Mucosa of stomach (tissue), 1 donor: ENCODE data around the gene MEGF8.

Experiments
- H3K27me3 ChIP-seq: one replicate; pipeline ENCODE4 v1.7.0; 2013; ENCODE audit warnings: mild to moderate bottlenecking, low read length; ENCODE audit not compliant: control insufficient read depth, insufficient read depth
- H3K36me3 ChIP-seq: one replicate; pipeline ENCODE4 v1.7.0; 2013; ENCODE audit warnings: low read length; ENCODE audit not compliant: control insufficient read depth, insufficient read depth
- H3K4me1 ChIP-seq: one replicate; pipeline ENCODE4 v1.7.0; 2013; ENCODE audit warnings: mild to moderate bottlenecking, low read length; ENCODE audit not compliant: control insufficient read depth, insufficient read depth
- H3K4me3 ChIP-seq: one replicate; pipeline ENCODE4 v1.7.0; 2013; ENCODE audit warnings: low read length
- H3K9ac ChIP-seq: one replicate; pipeline ENCODE4 v1.7.0; 2013; ENCODE audit warnings: mild to moderate bottlenecking, low read length, moderate library complexity
- H3K9me3 ChIP-seq: one replicate; pipeline ENCODE4 v1.7.0; 2013; ENCODE audit warnings: mild to moderate bottlenecking, low read length, moderate library complexity; ENCODE audit not compliant: control insufficient read depth
- donor health status: Pancreatic carcinoma.

The MEGF8 gene

GRCh38 chr19:42288881-42289555 lies 36.4 kb upstream of the MEGF8 start:
- H3K9me3 ChIP-seq = no peaks in the 10 kb centered on the region
- H3K36me3 ChIP-seq = peaks cover 11% of the 10 kb centered on the region
- H3K9ac ChIP-seq = no peak overlapping the region
- no peak overlapping the region for H3K4me3 ChIP-seq
- peaks cover 19% of the 10 kb centered on the region for H3K4me1 ChIP-seq
- H3K27me3 ChIP-seq = no peaks in the 10 kb centered on the region

GRCh38 chr19:42289556-42290041 lies 35.8 kb upstream of the MEGF8 start:
- Histone ChIP-seq H3K9ac (no peak overlapping the region), H3K27me3 (no peaks in the 10 kb centered on the region), H3K4me1 (peaks cover 17% of the 10 kb centered on the region), H3K4me3 (no peak overlapping the region), H3K9me3 (no peaks in the 10 kb centered on the region), H3K36me3 (peaks cover 11% of the 10 kb centered on the region)

- Histone ChIP-seq H3K9me3 (no peaks in the 10 kb centered on the region), H3K9ac (no peak overlapping the region), H3K4me3 (no peak overlapping the region), H3K27me3 (no peaks in the 10 kb centered on the region), H3K36me3 (peaks cover 11% of the 10 kb centered on the region), H3K4me1 (peaks cover 12% of the 10 kb centered on the region)
Measured at GRCh38 chr19:42290136-42290522, 35.3 kb upstream of the MEGF8 start.

- no peak overlapping the region for H3K9ac ChIP-seq
- H3K27me3 ChIP-seq = no peaks in the 10 kb centered on the region
- no peak overlapping the region for H3K4me3 ChIP-seq
- peaks cover 6% of the 10 kb centered on the region for H3K4me1 ChIP-seq
- peaks cover 11% of the 10 kb centered on the region for H3K36me3 ChIP-seq
- H3K9me3 ChIP-seq = no peaks in the 10 kb centered on the region
Measured at GRCh38 chr19:42290523-42291434, 34.7 kb upstream of the MEGF8 start.

GRCh38 chr19:42291435-42291810 lies 34.0 kb upstream of the MEGF8 start:
- Histone ChIP-seq H3K4me3 (no peak overlapping the region), H3K36me3 (peaks cover 11% of the 10 kb centered on the region), H3K27me3 (no peaks in the 10 kb centered on the region), H3K4me1 (no peaks in the 10 kb centered on the region), H3K9me3 (no peaks in the 10 kb centered on the region), H3K9ac (no peak overlapping the region)

- H3K4me3 ChIP-seq = no peak overlapping the region
- H3K36me3 ChIP-seq = peaks cover 10% of the 10 kb centered on the region
- no peaks in the 10 kb centered on the region for H3K4me1 ChIP-seq
- no peaks in the 10 kb centered on the region for H3K27me3 ChIP-seq
- no peaks in the 10 kb centered on the region for H3K9me3 ChIP-seq
- no peak overlapping the region for H3K9ac ChIP-seq
Measured at GRCh38 chr19:42292042-42292960, 33.1 kb upstream of the MEGF8 start.

GRCh38 chr19:42292963-42293362 lies 32.5 kb upstream of the MEGF8 start:
- H3K36me3 ChIP-seq = peaks cover 8% of the 10 kb centered on the region
- no peaks in the 10 kb centered on the region for H3K4me1 ChIP-seq
- no peak overlapping the region for H3K4me3 ChIP-seq
- H3K9ac ChIP-seq = no peak overlapping the region
- H3K9me3 ChIP-seq = no peaks in the 10 kb centered on the region
- H3K27me3 ChIP-seq = no peaks in the 10 kb centered on the region

- no peak overlapping the region for H3K9ac ChIP-seq
- no peaks in the 10 kb centered on the region for H3K9me3 ChIP-seq
- no peaks in the 10 kb centered on the region for H3K4me1 ChIP-seq
- H3K36me3 ChIP-seq = peaks cover 8% of the 10 kb centered on the region
- H3K4me3 ChIP-seq = no peak overlapping the region
- H3K27me3 ChIP-seq = no peaks in the 10 kb centered on the region
Measured at GRCh38 chr19:42293540-42293939, 31.9 kb upstream of the MEGF8 start.

GRCh38 chr19:42293948-42294347 lies 31.5 kb upstream of the MEGF8 start:
- Histone ChIP-seq H3K4me3 (no peak overlapping the region), H3K9ac (no peak overlapping the region), H3K27me3 (no peaks in the 10 kb centered on the region), H3K4me1 (no peaks in the 10 kb centered on the region), H3K9me3 (no peaks in the 10 kb centered on the region), H3K36me3 (peaks cover 8% of the 10 kb centered on the region)

- Histone ChIP-seq H3K27me3 (no peaks in the 10 kb centered on the region), H3K4me1 (no peaks in the 10 kb centered on the region), H3K9me3 (no peaks in the 10 kb centered on the region), H3K9ac (no peak overlapping the region), H3K36me3 (peaks cover 7% of the 10 kb centered on the region), H3K4me3 (no peak overlapping the region)
Measured at GRCh38 chr19:42294471-42295137, 30.8 kb upstream of the MEGF8 start.

GRCh38 chr19:42295342-42295741 lies 30.1 kb upstream of the MEGF8 start:
- Histone ChIP-seq H3K27me3 (no peaks in the 10 kb centered on the region), H3K36me3 (no peaks in the 10 kb centered on the region), H3K9ac (no peak overlapping the region), H3K9me3 (no peaks in the 10 kb centered on the region), H3K4me1 (no peaks in the 10 kb centered on the region), H3K4me3 (no peak overlapping the region)
